Activated CD8-positive, alpha-beta T cell treated with anti-CD3 and anti-CD28 coated beads, Interleukin-2, amount 10 ng/mL, durations not matched to agents 7 days and 5 days (primary cell): ENCODE results near the gene SUN3. TPM values are rescaled to one million over a fixed set of nuclear protein-coding genes. Genes with fewer than 3 reads are reported as not detected.

ENCODE experiments used
- ATAC-seq: fragments of 150-1000 bp; cut with Tn5 transposase; one replicate; pipeline ENCODE4 v1.10.0; 2021; ENCODE audit warnings: moderate library complexity
- CTCF ChIA-PET: fragments of 350-600 bp; sonication (Branson Sonifier 250); formaldehyde crosslinking; loops from one replicate; lab custom pipeline; 2021; ENCODE audit warnings: antibody characterized with exemption; lab: Charles Lee
- POLR2A ChIA-PET: fragments of 350-600 bp; sonication (Branson Sonifier 250); formaldehyde crosslinking; loops from one replicate; lab custom pipeline; 2021; ENCODE audit warnings: antibody characterized with exemption; lab: Charles Lee
- DNase-seq: peaks from one replicate; pipeline ENCODE4 v3.0.0-alpha.2; 2020
- H3K27ac Mint-ChIP-seq: one replicate; pipeline ENCODE4 v1.8.0; 2021; ENCODE audit warnings: mild to moderate bottlenecking, mixed read lengths
- H3K27me3 Mint-ChIP-seq: one replicate; pipeline ENCODE4 v1.8.0; 2021; ENCODE audit warnings: low read depth, mixed read lengths
- H3K36me3 Mint-ChIP-seq: one replicate; pipeline ENCODE4 v1.8.0; 2021; ENCODE audit warnings: low read depth, mixed read lengths
- H3K4me1 Mint-ChIP-seq: one replicate; pipeline ENCODE4 v1.8.0; 2021; ENCODE audit warnings: low read depth, mixed read lengths
- H3K4me3 Mint-ChIP-seq: one replicate; pipeline ENCODE4 v1.8.0; 2021; ENCODE audit warnings: mild to moderate bottlenecking, mixed read lengths
- H3K9me3 Mint-ChIP-seq: one replicate; pipeline ENCODE4 v1.8.0; 2022; ENCODE audit warnings: mixed read lengths; ENCODE audit not compliant: insufficient read depth
- total RNA-seq, 2 experiments: library from RNA; stranded (reverse); gene quantifications; one replicate each; pipeline ENCODE4 v1.2.3, GENCODE V29; 2021

Gene SUN3
- total RNA-seq, 2 experiments from 2014 or later = 0.97 TPM; not detected in 1

- no peaks in the 10 kb centered on the region for H3K9me3 Mint-ChIP-seq
- no peaks in the 10 kb centered on the region for H3K27me3 Mint-ChIP-seq
- H3K36me3 Mint-ChIP-seq = peaks cover 10% of the 10 kb centered on the region
- no peak overlapping the region for H3K27ac Mint-ChIP-seq
- H3K4me1 Mint-ChIP-seq = no peaks in the 10 kb centered on the region
- POLR2A ChIA-PET = no interaction called here
- CTCF ChIA-PET = no interaction called here
- DNase-seq (no peak), ATAC-seq (no peak)
- no peak overlapping the region for H3K4me3 Mint-ChIP-seq
These were observed 75.1 kb downstream of the SUN3 start for GRCh38 chr7:47953822-47954221.

GRCh38 chr7:47952224-47952623 is 76.7 kb downstream of the SUN3 start:
- H3K27me3 Mint-ChIP-seq = no peaks in the 10 kb centered on the region
- ATAC-seq = no peak
- POLR2A ChIA-PET = no interaction called here
- no peaks in the 10 kb centered on the region for H3K4me1 Mint-ChIP-seq
- no peak overlapping the region for H3K4me3 Mint-ChIP-seq
- no peak overlapping the region for H3K27ac Mint-ChIP-seq
- no peaks in the 10 kb centered on the region for H3K9me3 Mint-ChIP-seq
- no peak for DNase-seq
- H3K36me3 Mint-ChIP-seq = peaks cover 4% of the 10 kb centered on the region
- CTCF ChIA-PET = no interaction called here

GRCh38 chr7:47951374-47951773 is 77.5 kb downstream of the SUN3 start:
- Mint-ChIP-seq H3K9me3 (no peaks in the 10 kb centered on the region), H3K4me1 (no peaks in the 10 kb centered on the region), H3K36me3 (peaks cover 2% of the 10 kb centered on the region), H3K4me3 (no peak overlapping the region), H3K27me3 (no peaks in the 10 kb centered on the region), H3K27ac (no peak overlapping the region)
- no peak for ATAC-seq
- no peak for DNase-seq
- ChIA-PET CTCF (interaction anchor here (1.0 to 5.3 kb wide), 2 partner anchors 17 to 158 kb away, joined by 3 to 30 read pairs; no protein-coding TSS in a partner anchor), POLR2A (no interaction called here)

- no peak overlapping the region for H3K27ac Mint-ChIP-seq
- DNase-seq = no peak
- no peaks in the 10 kb centered on the region for H3K4me1 Mint-ChIP-seq
- H3K27me3 Mint-ChIP-seq = no peaks in the 10 kb centered on the region
- H3K4me3 Mint-ChIP-seq = no peak overlapping the region
- POLR2A ChIA-PET = no interaction called here
- peaks cover 2% of the 10 kb centered on the region for H3K36me3 Mint-ChIP-seq
- no peak for ATAC-seq
- no peaks in the 10 kb centered on the region for H3K9me3 Mint-ChIP-seq
- CTCF ChIA-PET = interaction anchor here (1.0 to 5.3 kb wide), 2 partner anchors 18 to 159 kb away, joined by 3 to 30 read pairs; no protein-coding TSS in a partner anchor
These were observed 78.2 kb downstream of the SUN3 start for GRCh38 chr7:47950714-47951113.

- ChIA-PET CTCF (interaction anchor here (5.3 kb wide), 1 partner anchor 160 kb away, joined by 30 read pairs; no protein-coding TSS in a partner anchor), POLR2A (no interaction called here)
- ATAC-seq (no peak), DNase-seq (no peak)
- Mint-ChIP-seq H3K27ac (no peak overlapping the region), H3K9me3 (no peaks in the 10 kb centered on the region), H3K4me3 (no peak overlapping the region), H3K27me3 (no peaks in the 10 kb centered on the region), H3K4me1 (no peaks in the 10 kb centered on the region), H3K36me3 (no peaks in the 10 kb centered on the region)
These were observed 79.2 kb downstream of the SUN3 start for GRCh38 chr7:47949703-47950102.

- H3K9me3 Mint-ChIP-seq = no peaks in the 10 kb centered on the region
These were observed 80.6 kb downstream of the SUN3 start, which contains the start of gene PKD1L1 for GRCh38 chr7:47948141-47948790. Gene PKD1L1 (minus strand): TSS chr7:47948466. CDS start chr7:47948440, 26 bp downstream.

GRCh38 chr7:47947355-47947749 is 81.6 kb downstream of the SUN3 start:
- H3K4me3 Mint-ChIP-seq = no peak overlapping the region
- no peaks in the 10 kb centered on the region for H3K4me1 Mint-ChIP-seq
- H3K9me3 Mint-ChIP-seq = no peaks in the 10 kb centered on the region
- DNase-seq = no peak
- H3K27me3 Mint-ChIP-seq = no peaks in the 10 kb centered on the region
- no peak overlapping the region for H3K27ac Mint-ChIP-seq
- POLR2A ChIA-PET = no interaction called here
- CTCF ChIA-PET = interaction anchor here (0.9 to 5.3 kb wide), 3 partner anchors 149 to 207 kb away, joined by 3 to 30 read pairs (median 3); no protein-coding TSS in a partner anchor
- no peak for ATAC-seq
- no peaks in the 10 kb centered on the region for H3K36me3 Mint-ChIP-seq

More at GRCh38 chr7:47948141-47948790, 80.6 kb downstream of the SUN3 start, which contains the start of gene PKD1L1:
- ATAC-seq (no peak), DNase-seq (no peak)
- Mint-ChIP-seq H3K36me3 (no peaks in the 10 kb centered on the region), H3K4me3 (no peak within 1 kb of the TSS), H3K27me3 (no peaks in the 10 kb centered on the region), H3K4me1 (no peaks in the 10 kb centered on the region), H3K27ac (no peak within 1 kb of the TSS)
- ChIA-PET POLR2A (no interaction called here), CTCF (interaction anchor here (0.9 to 5.3 kb wide), 3 partner anchors 148 to 207 kb away, joined by 3 to 30 read pairs (median 3); no protein-coding TSS in a partner anchor)

- no peak for DNase-seq
- Mint-ChIP-seq H3K4me1 (no peaks in the 10 kb centered on the region), H3K36me3 (no peaks in the 10 kb centered on the region), H3K4me3 (no peak overlapping the region), H3K27ac (peak overlapping the region; percentile 9), H3K27me3 (no peaks in the 10 kb centered on the region), H3K9me3 (no peaks in the 10 kb centered on the region)
- CTCF ChIA-PET = interaction anchor here (1.2 to 5.3 kb wide), 2 partner anchors 149 to 163 kb away, joined by 3 to 30 read pairs; no protein-coding TSS in a partner anchor
- no peak for ATAC-seq
- POLR2A ChIA-PET = no interaction called here
These were observed 82.1 kb downstream of the SUN3 start for GRCh38 chr7:47946581-47947354.

- ChIA-PET CTCF (interaction anchor here (0.7 to 2.6 kb wide), 33 partner anchors 9 to 287 kb away, joined by 3 to 88 read pairs (median 5); no protein-coding TSS in a partner anchor), POLR2A (interaction anchor here (1.2 kb wide), 1 partner anchor 209 kb away, joined by 5 read pairs; no protein-coding TSS in a partner anchor)
- H3K27ac Mint-ChIP-seq = no peak overlapping the region
- H3K27me3 Mint-ChIP-seq = no peaks in the 10 kb centered on the region
- H3K36me3 Mint-ChIP-seq = no peaks in the 10 kb centered on the region
- no peaks in the 10 kb centered on the region for H3K4me1 Mint-ChIP-seq
- no peak overlapping the region for H3K4me3 Mint-ChIP-seq
- peak; percentile 65 for ATAC-seq
- no peaks in the 10 kb centered on the region for H3K9me3 Mint-ChIP-seq
- peak; percentile 84 for DNase-seq
These were observed 83.5 kb downstream of the SUN3 start for GRCh38 chr7:47945261-47946015.

GRCh38 chr7:47944536-47945260 is 84.2 kb downstream of the SUN3 start:
- no peaks in the 10 kb centered on the region for H3K9me3 Mint-ChIP-seq
- peak; percentile 12 for ATAC-seq
- H3K27ac Mint-ChIP-seq = no peak overlapping the region
- H3K4me3 Mint-ChIP-seq = no peak overlapping the region
- POLR2A ChIA-PET = interaction anchor here (1.2 kb wide), 1 partner anchor 210 kb away, joined by 5 read pairs; no protein-coding TSS in a partner anchor
- no peaks in the 10 kb centered on the region for H3K4me1 Mint-ChIP-seq
- no peak for DNase-seq
- CTCF ChIA-PET = interaction anchor here (0.5 to 2.6 kb wide), 31 partner anchors 8 to 380 kb away, joined by 3 to 88 read pairs (median 5); no protein-coding TSS in a partner anchor
- H3K27me3 Mint-ChIP-seq = no peaks in the 10 kb centered on the region
- no peaks in the 10 kb centered on the region for H3K36me3 Mint-ChIP-seq
